ENCODE data around the gene DMGDH. TPM values are rescaled to one million over a fixed set of nuclear protein-coding genes. Genes with fewer than 3 reads are reported as not detected.

The DMGDH gene
- total RNA-seq, 1 experiment from 2014 or later: not detected

DNA sequence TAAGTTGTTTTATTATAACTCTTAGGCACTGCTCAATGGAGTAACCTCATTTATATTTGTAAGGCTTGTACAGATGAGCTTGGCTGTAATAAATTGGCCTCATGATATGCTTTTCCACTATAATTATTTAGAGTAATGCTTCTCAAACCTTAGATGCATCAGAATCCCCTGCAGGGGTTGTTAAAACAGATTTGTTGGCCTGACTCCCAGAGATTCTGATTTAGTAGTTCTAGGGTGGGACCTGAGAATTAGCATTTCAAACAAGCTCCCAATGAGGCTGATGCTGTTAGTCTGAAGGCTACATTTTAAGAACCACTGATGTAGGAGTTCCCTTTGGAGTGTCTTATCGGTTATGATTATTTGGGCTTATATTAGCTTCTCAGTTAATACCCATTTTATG is 46.1 kb downstream of the DMGDH start:
- no peak overlapping the region for H2BK12ac ChIP-seq (ENCODE audit: insufficient read length, low read depth, low read length)
- no peaks in the 10 kb centered on the region for H3K79me2 ChIP-seq (ENCODE audit: insufficient read depth, low read length)
- H3T11ph ChIP-seq (ENCODE audit: low read length): no peak overlapping the region
- Mint-ChIP-seq H3K9me3 (no peaks in the 10 kb centered on the region), H3K27me3 (ENCODE audit: low read depth) (peaks cover 4% of the 10 kb centered on the region), H3K4me1 (peaks cover 25 to 26% of the 10 kb centered on the region in 2 experiments), H3K27ac (no peak overlapping the region), H3K36me3 (ENCODE audit: insufficient read depth in 1 of 3, low read depth in 3 of 3) (no peaks in the 10 kb centered on the region), H3K4me3 (no peak overlapping the region)
- H3K79me1 ChIP-seq (ENCODE audit: insufficient read depth, low read depth, low read length, poor library complexity, severe bottlenecking): no peaks in the 10 kb centered on the region
- no peaks in the 10 kb centered on the region for H4K20me1 ChIP-seq (ENCODE audit: control insufficient read depth, insufficient read depth, insufficient read length)
- H4K5ac ChIP-seq (ENCODE audit: insufficient read length, low read depth, low read length): no peak overlapping the region
- H3K56ac ChIP-seq (ENCODE audit: insufficient read length, low read depth, low read length): no peak overlapping the region
- no peak overlapping the region for H3K18ac ChIP-seq (ENCODE audit: insufficient read length, low read depth, low read length)
- TF ChIP-seq, protein P1, sequence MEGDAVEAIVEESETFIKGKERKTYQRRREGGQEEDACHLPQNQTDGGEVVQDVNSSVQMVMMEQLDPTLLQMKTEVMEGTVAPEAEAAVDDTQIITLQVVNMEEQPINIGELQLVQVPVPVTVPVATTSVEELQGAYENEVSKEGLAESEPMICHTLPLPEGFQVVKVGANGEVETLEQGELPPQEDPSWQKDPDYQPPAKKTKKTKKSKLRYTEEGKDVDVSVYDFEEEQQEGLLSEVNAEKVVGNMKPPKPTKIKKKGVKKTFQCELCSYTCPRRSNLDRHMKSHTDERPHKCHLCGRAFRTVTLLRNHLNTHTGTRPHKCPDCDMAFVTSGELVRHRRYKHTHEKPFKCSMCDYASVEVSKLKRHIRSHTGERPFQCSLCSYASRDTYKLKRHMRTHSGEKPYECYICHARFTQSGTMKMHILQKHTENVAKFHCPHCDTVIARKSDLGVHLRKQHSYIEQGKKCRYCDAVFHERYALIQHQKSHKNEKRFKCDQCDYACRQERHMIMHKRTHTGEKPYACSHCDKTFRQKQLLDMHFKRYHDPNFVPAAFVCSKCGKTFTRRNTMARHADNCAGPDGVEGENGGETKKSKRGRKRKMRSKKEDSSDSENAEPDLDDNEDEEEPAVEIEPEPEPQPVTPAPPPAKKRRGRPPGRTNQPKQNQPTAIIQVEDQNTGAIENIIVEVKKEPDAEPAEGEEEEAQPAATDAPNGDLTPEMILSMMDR (conservative IDR thresholded peaks at IDR 0.05): no peak
- H2BK5ac ChIP-seq (ENCODE audit: insufficient read length, low read length): no peak overlapping the region
- no peak overlapping the region for H2BK120ac ChIP-seq (ENCODE audit: low read depth, low read length, poor library complexity, severe bottlenecking)
- H3K27ac ChIP-seq (ENCODE audit: insufficient read length, low read depth, low read length): no peak overlapping the region
- H3K27me3 ChIP-seq (ENCODE audit: insufficient read depth, low read length): no peaks in the 10 kb centered on the region
- no peak overlapping the region for H3K9ac ChIP-seq (ENCODE audit: extremely low read depth, insufficient read length, low read length)
- no peak overlapping the region for H2BK20ac ChIP-seq (ENCODE audit: low read depth, low read length, poor library complexity, severe bottlenecking)
- H3K23me2 ChIP-seq (ENCODE audit: insufficient read length, low read depth, low read length, poor library complexity, severe bottlenecking): no peaks in the 10 kb centered on the region
- H2BK15ac ChIP-seq (ENCODE audit: low read depth, low read length): no peak overlapping the region
- H3K4ac ChIP-seq (ENCODE audit: low read depth, low read length): no peak overlapping the region
- DNase-seq: no peak
- WGBS (ENCODE audit: extremely low coverage, insufficient read length, low lambda C conversion rate): no CpG with 5 or more reads among the region's 1 CpG
- no peak overlapping the region for H3K14ac ChIP-seq (ENCODE audit: insufficient read depth, low read length)
- H3K4me1 ChIP-seq (ENCODE audit: insufficient read depth, low read length): peaks cover 6% of the 10 kb centered on the region; the same call in 1 of the 2 replicates
- H3K4me2 ChIP-seq (ENCODE audit: insufficient read depth, insufficient read length, low read length): no peak overlapping the region
- no peak overlapping the region for H3K23ac ChIP-seq (ENCODE audit: insufficient read length, low read depth, low read length)
- no peak overlapping the region for H2AFZ ChIP-seq (ENCODE audit: low read length)
- no peak overlapping the region for H4K8ac ChIP-seq (replicated peaks; ENCODE audit: insufficient read length, low read depth, low read length)
- no peak overlapping the region for H4K91ac ChIP-seq (ENCODE audit: insufficient read length, low read depth, low read length)
- no peak overlapping the region for H2AK5ac ChIP-seq (ENCODE audit: insufficient read length, low read length)
- no peaks in the 10 kb centered on the region for H3K9me3 ChIP-seq (ENCODE audit: control insufficient read depth, low read depth, low read length)

Data from H9 (cell line).